HG03460 (cell line): ENCODE data around the gene PPM1H.

Experiments used
- ATAC-seq: cut with Tn5 transposase; IDR thresholded peaks from one replicate; pipeline ENCODE4 v1.9.1; 2021; ENCODE audit not compliant: unreplicated experiment

Gene PPM1H

DNA sequence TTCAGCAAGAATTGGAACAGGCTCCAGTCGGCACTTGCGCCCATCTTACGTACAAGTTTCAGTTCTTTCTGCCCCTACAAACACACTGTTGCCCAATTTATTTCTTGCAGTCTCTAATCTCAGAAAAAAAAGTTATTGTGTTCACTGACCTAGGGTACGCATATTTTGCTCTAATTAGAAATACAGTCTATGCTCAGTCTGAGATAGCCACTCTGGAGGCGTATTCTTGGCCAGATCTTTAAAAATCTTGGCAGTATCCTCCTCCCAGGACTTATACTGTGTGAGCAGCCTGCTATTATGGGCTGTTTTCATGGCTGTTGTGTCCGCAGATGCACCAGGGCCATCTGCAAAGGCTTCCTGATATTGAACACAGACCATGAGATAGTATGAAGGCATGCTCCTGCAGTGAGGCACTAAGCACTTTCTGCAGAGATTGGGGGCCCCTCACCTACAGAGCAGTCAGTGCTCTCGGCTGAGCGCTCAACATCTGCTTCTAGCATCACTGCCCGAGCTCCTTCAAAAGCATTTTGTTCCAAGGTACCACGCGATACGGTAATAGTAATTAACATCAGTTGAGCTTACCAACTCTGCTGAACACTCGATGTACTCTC, 57.9 kb downstream of the PPM1H start:
- ATAC-seq = no peak

DNA sequence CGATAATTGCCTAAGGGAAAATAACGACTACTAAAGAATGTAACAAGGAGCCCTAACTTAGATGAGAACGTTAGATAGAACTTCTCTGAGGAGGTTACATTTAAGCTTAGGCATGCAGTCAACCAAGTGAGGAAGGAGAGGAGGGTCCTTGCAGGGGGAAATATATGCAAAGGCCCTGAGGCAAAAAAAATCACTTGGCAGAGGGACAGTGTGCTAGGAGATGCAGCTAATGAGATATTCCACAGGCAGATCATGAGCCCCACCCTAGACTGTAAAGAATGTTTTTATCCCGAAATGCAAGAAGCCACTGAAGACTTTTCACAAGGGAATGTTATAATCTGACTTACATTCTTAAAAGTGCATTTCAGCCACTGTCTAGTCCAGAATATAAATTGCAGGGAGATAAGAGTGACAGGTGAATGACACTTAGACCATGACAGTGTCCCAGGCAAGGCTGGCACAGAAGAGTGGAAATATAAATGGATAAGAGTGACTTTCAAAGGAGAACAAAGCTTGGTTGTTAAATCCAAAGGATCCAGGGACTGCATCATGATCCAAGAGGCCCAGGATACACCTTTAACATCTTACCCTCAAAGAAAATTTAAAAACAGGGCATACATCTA, 61.0 kb downstream of the PPM1H start:
- ATAC-seq = no peak

DNA sequence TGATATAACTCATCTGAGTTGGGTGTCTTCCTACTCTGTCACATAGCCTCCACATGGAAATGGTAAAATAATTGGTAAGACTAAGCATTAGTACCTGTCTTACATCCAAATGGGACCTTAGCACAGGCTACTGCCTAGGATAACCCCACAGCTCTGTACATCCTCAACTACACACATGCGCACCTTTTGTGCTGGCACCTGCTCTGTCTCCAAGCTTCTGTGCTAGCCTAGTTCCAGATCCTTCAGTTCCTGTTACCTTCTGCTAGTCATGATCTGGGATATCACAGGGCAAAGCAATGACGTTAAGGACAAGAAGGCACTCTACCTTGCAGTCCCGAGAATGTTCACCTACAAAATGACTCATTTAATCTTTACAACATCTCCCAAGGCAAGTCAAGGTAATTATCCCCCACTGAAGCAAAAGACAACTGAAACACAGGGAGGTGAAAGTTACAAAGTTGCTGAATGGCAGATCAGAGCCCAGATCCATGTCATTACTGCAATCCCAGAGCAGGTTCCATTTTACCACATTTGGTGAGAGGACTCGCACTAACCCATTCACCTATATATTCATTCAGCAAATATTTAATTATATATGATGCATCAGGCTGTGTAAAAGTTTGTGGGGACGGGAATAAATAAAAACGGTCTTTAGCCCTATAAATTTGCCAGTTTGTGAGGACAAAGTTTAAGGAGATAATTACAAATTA, 61.7 kb downstream of the PPM1H start:
- ATAC-seq = no peak

DNA sequence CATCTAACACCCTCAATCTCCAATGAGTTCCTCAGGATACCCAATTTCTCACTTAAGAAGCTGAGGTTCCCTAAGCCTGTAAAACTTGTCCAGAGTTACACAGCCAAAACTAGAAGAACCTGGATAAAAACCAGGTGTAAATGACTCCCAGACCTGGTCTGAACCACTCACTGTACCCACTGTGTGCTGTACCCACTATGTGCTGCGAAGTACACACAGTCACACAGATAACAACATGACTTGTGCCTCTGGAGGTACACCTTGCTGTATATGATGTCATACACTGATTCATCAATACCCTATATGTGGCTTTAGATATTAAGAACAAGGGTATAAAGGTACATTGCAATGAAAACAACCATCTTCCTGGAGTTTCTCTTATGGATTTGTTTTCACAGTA, 66.1 kb downstream of the PPM1H start:
- ATAC-seq = no peak

DNA sequence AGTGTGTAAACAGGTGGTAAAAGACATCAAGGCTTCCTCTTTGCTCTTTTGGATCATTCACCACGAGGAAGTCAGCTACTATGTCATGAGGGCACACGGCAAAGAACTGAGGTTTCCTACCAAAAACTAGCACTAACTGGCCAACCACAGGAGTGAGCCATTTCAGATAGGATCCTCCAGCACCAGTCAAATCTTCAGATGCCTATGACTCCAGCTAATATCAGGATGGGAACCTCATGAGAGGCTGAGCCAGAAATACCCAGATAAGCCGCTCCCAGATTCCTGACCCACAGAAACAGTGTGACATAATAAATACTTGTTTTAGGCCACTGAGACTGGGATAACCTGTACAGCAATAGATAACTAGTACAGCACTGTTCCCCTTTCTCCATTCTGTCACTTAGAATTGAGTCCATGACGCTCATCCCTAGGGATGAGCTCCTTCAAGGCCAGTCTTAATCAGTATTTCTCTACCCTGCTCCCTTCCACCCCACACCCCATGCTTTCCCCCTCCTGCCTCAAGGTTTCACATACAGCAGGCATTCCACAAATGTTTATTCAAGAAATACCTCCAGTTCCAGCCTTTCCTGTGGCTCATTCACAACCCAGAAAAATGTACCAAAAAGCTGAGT, 68.4 kb downstream of the PPM1H start:
- ATAC-seq = no peak

DNA sequence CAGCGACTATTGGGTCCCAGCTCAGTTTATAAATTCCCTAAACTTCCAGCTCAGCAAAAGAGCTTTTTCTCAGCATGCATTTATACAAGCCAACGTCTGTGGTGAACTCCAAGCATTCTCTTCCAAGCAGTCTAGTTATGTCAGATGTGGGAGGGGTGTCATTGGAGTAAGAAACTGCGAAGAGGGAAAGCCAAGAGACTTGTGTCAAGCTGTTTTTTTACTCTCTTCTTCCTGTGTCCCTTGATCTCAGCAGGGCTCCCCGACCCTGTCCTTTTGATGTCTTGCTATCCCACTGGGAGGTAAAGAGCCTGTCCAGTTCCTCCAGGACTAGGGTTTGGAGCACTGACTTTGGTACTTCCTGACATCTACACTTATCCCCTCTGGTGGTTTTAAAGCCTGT, 69.0 kb downstream of the PPM1H start:
- ATAC-seq = no peak

DNA sequence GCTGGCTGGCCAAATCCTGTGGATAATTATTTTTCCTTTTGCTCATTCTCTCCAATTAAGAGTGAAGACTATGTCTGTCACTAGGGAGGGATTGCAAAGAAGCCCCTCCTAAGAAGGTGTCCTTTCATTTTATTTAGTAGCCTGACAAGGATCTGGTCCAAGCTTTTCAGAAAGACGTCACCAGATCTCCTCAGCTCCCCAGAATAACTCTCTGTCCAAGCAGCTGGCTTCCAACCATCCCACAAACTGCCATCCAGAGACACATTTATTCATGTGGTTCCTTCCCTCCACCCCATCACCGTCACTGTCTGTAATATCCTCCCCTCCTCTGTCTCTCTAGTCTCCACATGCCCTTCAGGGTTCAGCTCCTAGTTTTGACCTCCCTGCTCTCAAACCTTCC, 69.9 kb downstream of the PPM1H start:
- no peak for ATAC-seq

DNA sequence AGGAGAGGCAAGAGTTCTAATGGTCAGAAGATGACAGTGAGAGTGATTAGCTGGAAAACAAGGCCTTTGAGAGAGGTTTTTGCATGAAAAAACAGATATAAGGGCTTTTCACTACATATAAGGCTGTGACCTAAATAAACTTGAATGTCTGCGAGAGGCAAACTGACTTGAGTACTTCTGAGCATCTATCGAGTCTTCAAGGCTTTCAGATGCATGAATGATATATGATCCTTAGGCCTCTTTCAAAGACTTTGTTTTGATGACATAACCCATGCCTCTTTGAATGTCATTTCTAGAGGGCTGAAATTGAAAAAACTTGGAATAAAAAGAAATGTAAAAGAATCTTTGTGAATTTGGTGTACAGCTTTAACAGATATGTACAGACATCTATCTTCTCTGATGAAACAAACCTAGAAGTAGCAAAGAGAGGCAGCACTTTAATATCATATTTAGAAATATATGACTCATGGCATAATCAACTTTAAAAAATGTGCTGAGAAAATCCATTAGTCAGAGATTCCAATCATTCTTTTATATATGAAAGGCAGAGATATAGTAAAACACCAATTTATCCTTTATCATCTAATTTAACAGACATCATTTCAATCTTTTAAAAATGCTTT, 72.6 kb downstream of the PPM1H start:
- no peak for ATAC-seq

DNA sequence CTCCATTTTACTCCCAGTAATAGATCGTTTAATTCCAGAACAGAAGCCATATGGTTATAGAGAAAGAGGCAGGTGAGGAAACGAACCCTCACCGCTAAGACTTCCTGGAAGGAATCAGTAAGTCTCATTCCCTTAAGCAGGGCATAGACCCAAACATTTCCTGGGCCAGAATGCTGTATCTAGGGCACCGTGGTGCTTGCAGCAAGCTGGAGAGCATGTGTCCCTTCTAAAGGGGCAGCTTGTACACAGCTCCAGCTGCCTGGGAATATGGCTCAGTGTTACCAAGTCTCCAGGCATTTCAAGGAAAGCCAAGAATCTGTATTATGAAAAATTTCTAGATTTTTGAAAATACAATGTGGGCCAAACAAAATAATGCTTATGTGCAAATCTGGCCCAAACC, 73.4 kb downstream of the PPM1H start:
- no peak for ATAC-seq

DNA sequence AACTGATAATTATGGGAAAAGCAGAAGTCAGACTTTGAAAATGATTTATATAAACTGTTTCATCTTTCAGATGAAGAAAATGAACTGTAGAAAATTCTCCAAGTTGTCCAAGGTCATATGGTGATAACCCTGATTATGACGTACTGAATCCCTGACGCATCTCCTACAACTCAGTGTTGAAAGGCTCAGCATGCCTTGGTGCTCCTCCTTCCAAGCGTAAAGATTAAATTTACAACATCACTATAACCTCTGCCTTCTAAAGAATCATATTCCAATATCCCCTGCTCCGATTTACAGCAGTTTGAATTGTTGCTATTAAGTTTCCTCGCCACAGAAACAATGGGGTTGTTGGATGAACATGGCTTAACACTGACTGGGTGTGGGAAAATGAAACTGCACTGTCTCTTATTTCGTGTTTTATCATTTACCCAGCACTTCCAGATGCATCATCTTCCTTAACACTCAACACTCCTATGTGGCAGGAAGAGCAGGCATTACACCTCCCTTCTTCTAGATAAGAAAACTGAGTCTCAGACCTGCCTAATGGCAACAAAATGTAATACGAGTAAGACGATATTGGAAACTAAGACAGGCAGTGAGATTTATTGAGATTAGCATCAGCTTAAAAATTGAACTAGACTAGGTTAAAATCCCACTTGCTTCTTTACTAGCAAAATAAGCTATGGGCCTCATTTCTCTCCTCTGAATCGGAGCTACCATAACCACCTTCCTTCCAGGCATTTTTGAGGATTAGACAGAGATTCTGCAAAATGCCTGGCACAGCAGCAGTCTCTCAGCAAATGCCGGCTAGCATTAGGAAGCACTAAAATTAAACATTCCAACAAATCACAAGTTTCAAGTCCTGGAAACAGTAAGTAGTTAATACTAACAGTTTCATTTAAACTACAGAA, 74.2 kb downstream of the PPM1H start:
- no peak for ATAC-seq

DNA sequence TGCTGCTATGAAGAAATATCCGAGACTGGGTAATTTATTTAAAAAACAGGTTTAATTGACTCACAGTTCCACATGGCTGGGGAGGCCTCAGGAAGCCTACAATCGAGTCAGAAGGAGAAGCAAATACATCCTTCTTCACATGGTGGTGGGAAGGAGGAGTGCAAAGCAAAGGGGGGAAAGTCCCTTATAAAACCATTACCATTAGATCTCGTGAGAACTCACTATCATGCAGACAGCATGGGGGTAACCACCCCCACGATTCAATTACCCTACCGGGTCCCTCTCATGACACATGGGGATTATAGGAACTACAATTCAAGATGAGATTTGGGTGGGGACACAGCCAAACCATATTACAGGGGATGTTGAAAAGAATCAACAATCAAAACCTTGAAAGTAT, 74.9 kb downstream of the PPM1H start:
- ATAC-seq = no peak

DNA sequence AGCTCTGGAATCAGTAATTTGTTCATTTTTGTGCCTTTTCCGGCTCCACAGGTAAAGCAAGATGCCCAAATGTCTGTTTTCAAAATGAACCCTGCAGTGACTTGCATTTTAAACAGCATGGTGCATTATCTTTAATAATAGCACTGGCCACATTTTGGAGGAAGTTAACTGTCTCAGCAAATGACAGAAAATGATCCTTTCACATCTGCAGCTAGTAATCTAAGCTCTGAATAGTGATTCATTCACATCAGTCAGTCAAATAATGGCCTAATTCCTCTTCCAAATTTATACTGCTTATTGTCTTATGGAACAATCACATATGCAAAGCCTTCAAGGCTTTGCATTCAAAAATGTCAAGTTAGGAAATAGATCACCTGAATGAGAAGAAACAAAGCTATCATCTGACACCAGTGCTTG, 75.6 kb downstream of the PPM1H start:
- ATAC-seq = no peak

DNA sequence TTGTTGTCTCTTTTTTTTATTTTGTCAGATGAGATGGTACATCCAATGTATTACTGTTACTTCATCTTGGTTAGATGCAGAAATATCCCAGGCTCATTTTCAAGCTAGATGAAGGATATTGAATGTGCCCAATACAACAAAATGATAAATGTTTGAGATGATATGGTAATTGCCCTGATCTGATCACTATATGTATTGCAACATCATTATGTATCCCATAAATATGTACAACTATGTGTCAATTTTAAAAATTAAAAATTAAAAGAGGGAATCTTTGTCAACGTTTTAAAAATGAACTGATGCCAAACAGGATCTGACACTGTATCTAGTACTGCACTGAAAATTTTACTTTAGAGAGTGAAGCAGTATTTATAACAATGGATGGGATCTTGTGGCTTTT, 78.5 kb downstream of the PPM1H start:
- no peak for ATAC-seq

DNA sequence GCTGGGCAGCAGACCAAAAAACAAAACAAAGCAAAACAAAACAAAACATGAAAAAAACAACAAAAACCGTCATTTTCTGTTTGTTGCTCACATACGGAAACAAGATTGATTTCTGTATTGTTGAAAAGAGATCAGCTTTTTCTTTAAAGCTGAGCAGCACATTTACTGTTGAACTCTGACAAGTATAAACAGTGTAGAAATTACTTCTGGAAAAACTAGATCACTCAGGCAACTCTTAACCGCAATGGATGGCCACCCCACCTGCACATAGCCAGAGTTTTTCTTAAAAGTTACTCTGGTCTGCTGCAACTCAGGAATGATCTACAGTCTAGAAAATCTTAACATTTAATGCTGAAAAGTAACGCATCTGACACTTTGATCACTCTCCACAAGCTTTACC, 80.9 kb downstream of the PPM1H start:
- ATAC-seq = no peak

DNA sequence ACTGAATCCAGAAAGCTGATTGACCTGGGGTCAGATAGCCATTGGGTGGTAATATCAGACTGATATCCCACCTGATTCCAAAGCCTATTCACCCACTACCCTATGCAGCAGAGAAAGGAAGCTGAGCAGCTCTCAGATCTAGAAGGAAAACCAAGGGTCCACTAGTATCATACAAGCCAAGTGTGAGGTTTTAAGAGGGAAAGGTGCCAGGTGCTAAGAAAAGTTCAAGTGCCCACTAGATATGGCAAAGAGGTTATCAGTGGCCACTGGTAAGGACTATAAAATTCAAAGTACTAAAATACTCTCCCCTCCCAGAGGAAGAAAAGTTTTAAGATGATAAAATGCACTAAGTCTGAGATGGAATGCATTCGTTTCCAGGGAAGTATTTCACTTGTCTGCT, 85.6 kb downstream of the PPM1H start:
- no peak for ATAC-seq

DNA sequence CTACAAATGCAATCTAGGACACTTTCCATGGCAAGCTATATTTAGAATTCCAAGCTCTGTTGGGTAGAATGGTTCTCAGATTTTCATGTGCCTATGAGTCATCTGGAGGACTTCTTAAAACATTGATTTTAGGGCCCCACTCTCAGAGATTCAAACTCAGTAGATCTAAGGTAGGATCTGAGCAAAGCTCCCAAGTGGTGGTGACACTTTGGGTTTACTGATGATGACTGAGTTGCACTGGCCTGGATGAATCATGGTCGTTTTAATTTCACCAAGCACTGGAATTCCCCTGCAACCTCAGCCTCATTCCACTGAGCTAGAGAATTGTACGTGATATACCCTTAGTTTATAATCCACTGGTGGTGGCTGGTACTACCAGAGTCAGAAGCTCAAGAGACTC, 86.5 kb downstream of the PPM1H start:
- ATAC-seq = no peak

DNA sequence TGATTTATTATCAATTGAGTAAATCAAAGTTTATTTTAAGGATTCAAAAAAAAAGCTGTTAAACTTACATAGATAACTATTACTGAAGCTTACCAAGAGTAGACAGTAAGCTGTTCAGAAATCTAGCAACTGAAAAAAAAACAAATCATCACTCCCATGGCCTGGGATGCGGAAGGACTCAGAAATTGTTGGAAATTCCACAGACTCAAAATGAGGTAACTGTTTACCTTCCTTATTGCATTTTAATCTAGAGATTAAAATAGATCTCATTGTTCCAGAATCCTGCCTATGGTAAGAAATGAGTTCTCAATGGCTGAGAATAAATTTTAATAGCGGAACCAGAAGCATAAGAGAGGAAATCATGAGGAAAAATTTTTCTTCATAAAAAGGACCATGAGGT, 87.2 kb downstream of the PPM1H start:
- no peak for ATAC-seq

DNA sequence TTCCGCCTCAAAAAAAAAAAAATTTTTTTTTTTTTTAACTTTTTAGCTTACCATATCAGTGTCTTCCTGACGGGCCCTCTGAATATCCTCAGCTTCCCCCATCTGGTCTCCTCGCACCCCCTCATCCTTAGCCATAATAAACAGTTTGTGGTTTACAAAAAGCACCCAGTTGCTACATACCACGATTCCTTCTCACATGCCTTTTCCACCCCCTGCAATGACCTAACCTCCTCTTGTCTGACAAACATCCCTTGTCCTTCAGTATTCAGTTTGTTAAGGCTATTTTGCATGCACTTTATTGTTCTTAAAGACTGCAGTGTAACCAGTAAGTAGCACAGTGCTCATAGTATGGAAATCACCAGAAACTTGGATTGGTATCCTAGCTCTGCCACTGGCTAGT, 88.5 kb downstream of the PPM1H start:
- ATAC-seq = no peak

DNA sequence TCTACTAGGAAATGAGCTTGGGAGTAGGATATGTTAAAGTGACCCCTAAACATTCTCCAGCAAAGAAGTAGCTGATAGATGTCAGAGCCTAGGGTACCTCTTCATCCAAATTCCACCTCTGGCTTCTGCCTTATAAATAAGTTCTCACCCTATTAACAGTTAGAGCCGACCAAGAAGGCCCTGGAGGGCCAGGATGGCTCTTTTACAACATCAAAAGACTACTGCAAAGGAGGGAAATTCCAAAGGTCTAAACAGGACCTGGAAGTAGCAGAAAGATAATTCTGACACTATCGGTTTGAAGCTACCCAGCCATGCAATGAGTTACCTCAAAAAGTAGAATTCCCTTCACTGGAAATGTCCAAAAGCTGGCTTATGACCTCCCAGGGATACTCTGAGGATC, 90.0 kb downstream of the PPM1H start:
- no peak for ATAC-seq

DNA sequence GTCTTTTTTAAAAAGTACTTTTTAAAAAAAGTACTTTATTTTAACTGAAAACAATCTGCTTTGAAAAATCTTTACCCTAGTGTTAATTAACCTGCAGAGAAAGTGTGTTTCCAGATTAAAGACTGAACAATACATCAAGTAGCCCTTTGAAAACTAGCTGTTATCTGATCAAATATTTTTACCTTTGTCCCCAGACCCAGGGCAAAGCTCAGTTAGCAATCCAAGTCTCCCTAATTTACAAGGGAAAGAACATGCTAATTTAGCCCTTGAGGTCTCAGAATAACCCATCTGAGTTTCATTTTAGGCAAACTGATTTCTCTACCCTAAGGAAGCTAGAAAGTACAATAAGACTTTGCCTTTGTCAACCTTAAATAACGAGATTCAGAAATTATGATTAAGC, 91.2 kb downstream of the PPM1H start:
- ATAC-seq = no peak

DNA sequence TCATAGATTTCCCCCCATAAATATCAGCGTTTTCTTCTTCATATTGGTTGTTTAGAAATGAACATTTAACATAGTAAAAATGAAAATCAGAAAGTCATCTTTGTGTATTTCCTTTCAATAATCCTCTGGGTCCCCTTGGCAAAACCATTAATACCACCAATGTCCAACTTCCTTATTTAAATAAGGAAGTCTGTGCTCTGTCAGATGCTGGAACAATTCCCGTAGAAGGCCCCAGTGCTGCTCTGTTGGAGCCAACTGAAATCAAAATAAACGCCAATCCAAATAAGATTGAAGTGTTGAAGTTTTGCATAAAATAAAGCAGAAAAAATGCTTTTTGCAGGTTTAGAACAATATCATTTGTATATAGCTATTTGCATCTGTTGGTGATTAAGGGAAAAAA, 93.1 kb downstream of the PPM1H start:
- no peak for ATAC-seq
